ENCODE data around the gene SH3RF3.

The SH3RF3 gene

GRCh38 chr2:109447776-109448175 is 318.8 kb downstream of the SH3RF3 start:
- no peak overlapping the region for H3K4me3 ChIP-seq (ENCODE audit: low read depth, low read length)
- CTCF ChIA-PET, result interaction anchor here (1.4 to 2.1 kb wide), 4 partner anchors 23 to 321 kb away, joined by 4 to 8 read pairs (median 5); no protein-coding TSS in a partner anchor
- DNase-seq (ENCODE audit: low read depth, low spot score), result no peak
- POLR2A ChIA-PET, result interaction anchor here (0.9 to 1.7 kb wide), 3 partner anchors 22 to 115 kb away, joined by 3 to 6 read pairs (median 4); no protein-coding TSS in a partner anchor
- TF ChIP-seq CTCF (IDR thresholded peaks at IDR 0.05; ENCODE audit: insufficient read depth, low read length, missing control alignments), result no peak

- TF ChIP-seq CTCF (IDR thresholded peaks at IDR 0.05; ENCODE audit: insufficient read depth, low read length, missing control alignments), result no peak
- CTCF ChIA-PET, result interaction anchor here (1.4 to 2.1 kb wide), 4 partner anchors 23 to 321 kb away, joined by 4 to 8 read pairs (median 5); no protein-coding TSS in a partner anchor
- POLR2A ChIA-PET, result interaction anchor here (0.9 to 1.4 kb wide), 2 partner anchors 22 to 97 kb away, joined by 3 to 6 read pairs; no protein-coding TSS in a partner anchor
- no peak for DNase-seq (ENCODE audit: low read depth, low spot score)
- no peak overlapping the region for H3K4me3 ChIP-seq (ENCODE audit: low read depth, low read length)
Measured at GRCh38 chr2:109448207-109448606, 319.2 kb downstream of the SH3RF3 start.

GRCh38 chr2:109448946-109449788 is 320.2 kb downstream of the SH3RF3 start:
- POLR2A ChIA-PET, result no interaction called here
- CTCF ChIA-PET, result interaction anchor here (1.4 to 2.1 kb wide), 3 partner anchors 24 to 61 kb away, joined by 4 to 8 read pairs (median 6); no protein-coding TSS in a partner anchor
- DNase-seq (ENCODE audit: low read depth, low spot score), result no peak

GRCh38 chr2:109450574-109451273 is 321.7 kb downstream of the SH3RF3 start:
- CTCF ChIA-PET, result no interaction called here
- no peak for DNase-seq (ENCODE audit: low read depth, low spot score)
- H3K4me3 ChIP-seq (ENCODE audit: low read depth, low read length), result no peak overlapping the region
- no peak for TF ChIP-seq CTCF (IDR thresholded peaks at IDR 0.05; ENCODE audit: insufficient read depth, low read length, missing control alignments)
- POLR2A ChIA-PET, result no interaction called here

More at GRCh38 chr2:109448946-109449788, 320.2 kb downstream of the SH3RF3 start:
- TF ChIP-seq CTCF (IDR thresholded peaks at IDR 0.05; ENCODE audit: insufficient read depth, low read length, missing control alignments), result no peak
- no peak overlapping the region for H3K4me3 ChIP-seq (ENCODE audit: low read depth, low read length)

- ChIA-PET POLR2A (no interaction called here), CTCF (interaction anchor here (1.0 to 1.8 kb wide), 3 partner anchors 58 to 324 kb away, joined by 3 to 6 read pairs (median 3); partner anchors contain the start of gene SH3RF3)
- no peak for TF ChIP-seq CTCF (IDR thresholded peaks at IDR 0.05; ENCODE audit: insufficient read depth, low read length, missing control alignments)
- DNase-seq (ENCODE audit: low read depth, low spot score), result no peak
- H3K4me3 ChIP-seq (ENCODE audit: low read depth, low read length), result no peak overlapping the region
Measured at GRCh38 chr2:109451671-109452070, 322.7 kb downstream of the SH3RF3 start.

All from AG04449 (cell line).